HG03025 (cell line): ENCODE data around the gene COL4A4.
"Not testable (repeated sequence)": the region's sequence is repeated elsewhere in the genome, so short reads cannot be mapped to it uniquely, and the experiment has no call there.

Experiments used
- ATAC-seq: cut with Tn5 transposase; IDR thresholded peaks from one replicate; pipeline ENCODE4 v1.9.1; 2021; ENCODE audit warnings: mild to moderate bottlenecking, moderate library complexity; ENCODE audit not compliant: unreplicated experiment, low FRiP score

COL4A4 gene

DNA sequence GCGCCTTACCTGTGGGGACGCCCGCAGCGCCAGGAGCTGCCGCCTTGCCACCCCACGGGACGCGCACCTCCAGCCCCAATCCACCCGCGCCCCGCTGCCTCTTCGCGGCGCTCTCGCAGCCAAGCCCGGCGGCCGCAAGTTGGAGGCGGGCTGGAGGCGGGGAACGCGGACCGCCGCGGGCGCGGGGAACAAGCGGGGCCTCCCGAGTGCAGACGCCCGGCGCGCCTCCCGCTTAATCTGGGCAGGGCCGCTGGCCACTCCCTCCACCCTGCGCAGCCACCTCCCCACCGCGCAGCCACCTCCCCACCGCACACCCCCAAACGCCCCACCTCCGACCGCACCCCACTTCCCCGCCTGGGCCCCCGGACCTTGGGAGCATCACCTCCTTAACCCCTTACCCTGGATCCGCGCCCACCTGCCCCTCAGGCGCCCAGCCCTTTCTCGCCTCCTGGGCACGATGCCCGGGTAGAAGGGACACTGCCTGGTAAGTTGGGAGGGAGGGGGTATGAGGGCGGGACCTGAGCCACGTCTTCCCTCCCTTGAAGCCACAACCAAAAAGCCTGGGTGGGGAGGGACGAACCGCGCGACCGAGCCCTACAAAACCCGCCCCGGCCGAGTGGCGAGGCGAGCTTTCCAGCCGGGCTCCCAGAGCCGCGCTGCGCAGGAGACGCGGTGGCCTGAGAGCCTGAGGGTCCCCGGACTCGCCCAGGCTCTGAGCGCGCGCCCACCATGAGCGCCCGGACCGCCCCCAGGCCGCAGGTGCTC, at the start of gene COL4A4, which contains the start of gene COL4A3:
Gene COL4A4, minus strand, starts transcription at position 208 of the 765 bp plus-strand sequence. CDS start 16,722 bp downstream, outside the sequence.
Gene COL4A3, plus strand, starts transcription at position 627 of the 765 bp plus-strand sequence. Its CDS starts 103 bp downstream, at position 730.
- peak; percentile 62 for ATAC-seq

DNA sequence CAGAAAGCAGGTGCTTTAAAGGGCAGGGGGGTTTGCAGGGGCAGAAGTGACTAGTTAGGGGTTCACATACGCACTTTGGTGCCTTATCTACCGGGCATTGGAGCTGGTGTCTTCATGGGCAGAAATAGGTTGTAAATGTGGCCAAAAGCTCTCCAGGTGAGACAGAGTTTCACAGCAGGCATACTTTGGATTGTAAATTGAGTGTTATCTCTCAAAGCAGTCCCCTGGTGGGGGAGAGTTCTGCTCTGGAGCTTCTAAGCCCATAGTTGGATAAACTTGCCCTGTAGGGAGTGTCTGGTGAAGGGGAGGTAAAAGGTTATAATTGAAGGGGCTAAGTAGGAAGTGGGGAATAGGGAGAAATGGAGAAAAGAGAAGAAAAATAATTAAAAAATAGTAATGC, 43.6 kb upstream of the COL4A4 start:
- ATAC-seq = no peak

DNA sequence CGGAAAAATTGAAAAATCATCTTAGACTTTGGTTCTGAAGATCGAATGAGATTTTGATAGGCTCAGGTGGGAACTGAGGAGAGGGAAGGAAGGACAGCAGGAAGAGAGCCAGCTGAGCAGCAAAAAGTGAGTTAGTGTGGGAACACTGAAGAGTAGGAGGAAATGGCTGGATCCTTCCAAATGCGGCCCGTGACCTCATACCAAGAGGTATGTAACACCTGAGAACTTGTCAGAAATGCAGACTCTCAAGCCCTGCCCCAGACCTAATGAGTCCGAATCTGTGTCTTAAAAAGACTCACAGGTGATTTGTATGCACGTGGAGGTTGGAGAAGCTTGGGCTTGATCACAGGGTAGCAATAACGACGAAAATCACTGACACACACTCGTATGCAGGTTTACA, 42.4 kb upstream of the COL4A4 start:
- no peak for ATAC-seq

DNA sequence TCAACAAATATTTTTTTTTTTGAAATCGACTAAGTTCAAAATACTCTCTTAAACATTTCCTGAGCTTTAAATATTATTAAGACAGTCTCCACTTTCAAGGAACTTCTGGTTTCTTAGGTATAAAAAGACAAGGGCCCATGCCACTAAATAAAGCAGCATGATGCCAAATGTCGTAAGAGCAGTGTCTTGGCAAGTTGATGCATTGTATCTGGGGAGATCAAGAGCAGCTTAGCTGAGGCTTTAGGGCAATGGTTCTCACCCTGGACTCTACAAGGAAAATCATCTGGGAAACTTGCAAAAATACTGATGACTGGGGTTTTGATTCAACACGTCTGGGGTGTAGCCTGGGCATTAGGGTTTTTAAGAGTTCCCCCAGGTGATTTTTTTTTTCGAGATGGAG, 41.7 kb upstream of the COL4A4 start:
- no peak for ATAC-seq

DNA sequence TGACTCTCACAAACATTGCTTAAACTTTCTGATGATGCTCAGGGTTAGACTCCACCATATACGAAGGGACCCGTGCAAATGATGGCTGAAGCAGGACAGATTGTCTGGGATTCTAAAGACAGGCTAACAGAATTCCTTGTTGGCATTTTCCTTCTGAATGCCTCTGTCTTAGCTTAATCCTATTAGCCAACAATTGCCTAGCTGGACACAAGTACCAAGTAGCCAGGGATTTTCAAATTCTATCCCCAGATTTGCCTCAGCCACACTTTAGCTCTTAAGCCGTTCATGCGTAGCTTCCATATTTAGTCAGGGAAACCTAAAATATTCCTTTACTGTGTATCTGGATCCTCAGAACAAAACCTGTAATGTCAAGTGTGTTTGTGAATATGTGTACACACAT, 40.4 kb upstream of the COL4A4 start:
- no peak for ATAC-seq

DNA sequence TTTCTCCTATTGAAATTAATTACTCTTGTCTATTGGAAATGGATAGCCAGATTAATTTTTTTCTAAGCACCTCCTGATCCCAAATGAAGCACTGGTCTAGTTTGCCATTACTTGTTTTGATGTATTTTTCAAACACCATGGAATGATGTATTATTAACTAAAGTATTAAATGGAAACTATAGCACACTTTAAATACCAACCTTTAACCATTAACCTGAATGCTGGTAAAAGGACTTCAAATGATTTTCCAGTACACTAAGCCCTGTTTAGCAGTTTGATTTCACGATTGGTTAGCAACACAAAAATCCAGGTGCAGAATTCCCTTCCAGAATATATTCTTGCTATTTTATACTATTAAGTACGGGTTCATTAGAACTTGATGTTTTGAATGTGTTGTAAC, 37.8 kb upstream of the COL4A4 start:
- ATAC-seq = no peak

DNA sequence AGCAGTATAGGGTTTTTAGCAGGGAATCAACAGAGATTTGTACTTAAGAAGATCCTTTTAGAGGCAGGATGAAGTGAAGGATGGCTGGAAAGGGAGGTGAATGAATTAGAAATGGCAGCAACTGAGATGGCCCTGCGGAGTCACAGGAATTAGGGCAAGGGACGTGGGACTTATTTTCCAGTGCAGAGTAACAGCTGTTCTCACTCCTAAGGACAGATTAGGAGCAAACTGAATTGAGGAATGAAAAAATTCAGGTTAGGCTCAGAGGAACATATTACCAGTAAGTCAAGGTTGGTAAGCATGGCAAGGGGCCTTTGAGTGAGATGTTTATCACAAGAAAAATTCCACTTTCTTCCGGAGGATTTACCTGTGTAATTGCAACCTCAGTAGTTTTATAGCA, 34.9 kb upstream of the COL4A4 start:
- ATAC-seq = no peak

DNA sequence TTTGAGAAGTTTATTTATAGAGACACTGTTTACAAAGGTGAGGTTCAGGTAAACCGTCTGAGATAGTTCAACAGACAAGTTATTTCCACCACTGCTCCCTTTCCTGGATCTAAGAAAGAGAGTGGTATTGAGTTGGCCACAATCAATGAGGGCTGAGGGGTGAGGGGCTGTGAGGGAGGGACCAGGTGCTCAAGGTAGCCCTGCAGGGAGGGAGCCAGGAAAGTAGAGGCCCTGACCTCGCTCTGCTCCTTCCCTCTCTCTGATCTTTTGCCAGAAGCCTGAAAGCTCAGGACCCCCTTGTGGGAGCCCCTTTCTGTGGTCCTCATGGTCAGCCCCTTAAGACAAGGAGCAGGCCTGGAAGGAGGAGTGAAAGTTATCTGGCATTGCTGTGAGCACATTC, 30.2 kb upstream of the COL4A4 start:
- no peak for ATAC-seq

DNA sequence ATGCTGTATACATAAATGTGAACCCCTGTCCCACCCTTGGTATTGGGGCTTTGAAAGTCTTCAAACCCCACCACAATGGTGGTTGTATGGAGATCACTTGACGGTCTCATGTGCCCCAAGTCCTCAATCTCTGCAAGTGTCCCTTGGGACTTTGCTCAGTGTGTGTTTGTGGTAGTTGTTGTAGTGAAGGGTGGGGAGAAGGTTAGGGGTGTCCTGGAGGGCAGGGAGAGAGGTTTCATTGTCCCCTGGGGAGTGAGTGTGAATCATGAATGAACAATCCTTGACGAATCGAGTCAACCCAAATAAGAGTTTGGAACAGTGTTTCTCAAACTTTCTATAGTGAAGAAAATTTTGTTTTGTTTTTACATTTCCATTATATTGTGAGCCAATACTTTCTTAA, 28.5 kb upstream of the COL4A4 start:
- no peak for ATAC-seq

DNA sequence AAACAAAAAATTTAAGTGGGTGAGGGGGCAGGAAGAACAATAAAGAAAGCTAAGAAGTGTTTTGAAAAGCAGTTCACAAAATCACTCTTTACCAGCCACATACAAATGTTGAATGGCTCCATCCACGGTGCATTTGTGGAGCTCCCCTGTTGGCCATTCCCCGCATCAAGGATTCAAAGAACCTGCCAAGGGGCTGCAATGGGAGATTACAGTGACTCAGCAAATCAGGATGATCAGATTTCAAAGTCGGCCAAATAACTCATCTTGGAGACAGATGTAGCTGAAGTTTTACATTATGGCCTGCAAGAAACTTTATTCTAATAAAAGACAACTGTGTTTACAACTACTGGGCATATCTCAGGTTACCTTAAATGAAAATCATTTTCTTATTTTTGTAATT, 27.4 kb upstream of the COL4A4 start:
- ATAC-seq = no peak

DNA sequence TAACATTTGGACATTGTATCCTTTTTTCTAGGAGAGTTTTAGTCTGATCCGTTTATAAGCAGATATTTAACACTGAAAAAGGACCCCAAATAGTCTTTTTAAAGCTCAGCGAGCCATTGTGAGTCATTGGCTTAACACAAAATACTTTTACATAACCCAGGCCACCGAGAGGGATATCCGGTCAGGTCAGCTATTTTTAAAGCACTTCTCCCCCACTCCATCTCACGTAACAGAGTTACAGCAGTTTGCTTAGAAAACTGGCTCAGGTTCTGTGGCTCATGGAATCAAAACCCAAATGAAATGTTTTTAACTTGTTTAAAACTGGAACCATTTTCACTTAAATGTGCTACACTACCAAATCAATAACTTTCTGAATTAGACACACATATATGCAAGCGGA, 24.3 kb upstream of the COL4A4 start:
- no peak for ATAC-seq

DNA sequence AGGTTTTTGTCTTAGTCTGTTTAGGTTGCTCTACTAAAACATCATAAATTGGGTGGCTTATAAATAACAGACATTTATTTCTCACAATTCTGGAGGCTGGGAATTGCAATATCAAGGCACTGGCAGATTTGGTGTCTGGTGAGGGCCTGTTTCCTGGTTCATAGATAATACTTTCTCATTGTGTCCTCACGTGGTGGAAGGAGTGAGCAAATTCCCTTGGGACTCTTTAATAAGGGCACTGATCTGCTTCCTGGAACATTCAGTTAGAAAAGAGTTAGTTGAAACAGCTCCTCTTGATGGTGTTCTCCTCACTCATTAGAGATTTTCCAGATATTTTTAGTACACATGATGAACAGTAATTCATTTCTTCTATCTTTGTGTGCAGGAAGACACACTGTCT, 22.7 kb upstream of the COL4A4 start:
- ATAC-seq = no peak

DNA sequence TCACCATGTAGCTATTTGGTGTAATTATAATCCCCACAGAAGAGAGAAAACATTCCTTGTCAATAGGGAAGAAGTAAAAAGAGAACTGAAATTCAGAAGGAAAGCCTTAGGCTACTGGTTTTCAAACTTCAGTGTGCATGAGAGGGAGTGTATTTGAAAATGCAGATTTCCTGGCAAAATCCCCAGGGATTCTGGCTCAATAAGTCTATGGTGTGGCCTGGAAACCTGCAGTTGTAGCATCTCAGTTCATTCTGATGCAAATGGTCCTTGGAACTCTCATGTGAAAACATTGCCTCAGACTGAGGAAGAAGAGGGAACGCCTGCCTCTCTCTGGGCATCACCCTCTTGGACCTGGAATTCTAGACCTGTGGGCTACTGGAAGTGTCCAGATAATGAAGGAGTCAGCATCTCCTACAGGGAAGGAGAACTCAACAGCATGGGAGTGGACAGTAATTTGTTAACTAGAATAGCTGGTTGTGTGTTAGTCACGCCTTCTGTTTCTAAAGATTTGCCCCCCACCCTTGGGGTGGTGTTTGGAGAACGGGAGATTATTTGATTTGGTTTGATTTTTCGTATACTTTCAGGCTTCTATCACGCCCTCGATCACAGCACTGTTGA, 21.7 kb upstream of the COL4A4 start:
- ATAC-seq = no peak

DNA sequence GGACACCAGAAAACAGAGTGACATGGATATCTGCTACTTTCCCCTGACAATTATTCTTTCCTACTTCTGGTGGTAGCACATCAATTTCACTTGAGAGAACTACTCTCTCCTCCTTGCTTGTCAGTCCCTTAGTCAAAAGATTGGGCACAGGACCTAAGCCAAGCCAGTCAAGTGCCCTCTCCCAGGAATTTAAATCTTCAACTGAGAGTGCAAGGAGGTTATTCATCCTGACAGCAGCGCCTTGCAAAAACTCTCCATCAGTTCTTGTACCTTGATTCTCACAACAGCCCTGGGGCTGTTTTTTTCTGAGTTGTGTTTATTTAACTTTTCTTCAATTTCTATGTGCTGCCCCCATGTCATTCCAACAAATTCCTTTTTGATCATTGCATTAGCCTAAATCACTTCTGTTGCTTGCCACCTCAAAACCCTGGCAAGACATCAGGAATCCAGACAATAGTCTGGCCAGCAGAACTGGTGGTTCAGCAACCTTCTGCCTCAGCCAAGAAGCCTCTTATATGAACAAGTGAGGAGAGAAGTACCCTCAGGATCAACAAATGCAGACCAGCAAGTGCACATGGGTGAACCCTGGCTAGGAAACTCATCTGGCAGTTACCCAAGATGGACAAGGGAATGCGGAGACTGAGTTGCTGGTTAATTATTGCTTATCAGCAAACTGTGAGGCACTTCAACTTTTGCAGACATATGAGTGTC, 19.8 kb upstream of the COL4A4 start:
- no peak for ATAC-seq

DNA sequence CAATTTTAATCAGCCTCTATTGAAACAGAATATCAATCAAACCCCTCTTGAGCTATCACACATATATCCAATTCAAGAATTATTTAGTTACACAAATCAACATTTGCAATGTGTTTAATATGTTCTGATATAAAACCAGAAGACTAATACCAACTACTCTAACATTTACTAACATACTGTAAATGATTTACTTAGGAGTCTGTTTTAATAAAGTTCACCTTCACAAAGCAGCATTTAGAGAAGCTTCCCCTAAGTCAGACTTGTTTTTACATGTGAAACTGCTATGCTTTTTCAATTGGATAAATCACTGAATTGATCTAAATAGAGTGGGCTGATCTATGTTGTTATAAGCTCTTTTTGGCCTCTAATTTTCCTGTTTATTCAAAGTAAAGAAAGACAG, 18.8 kb upstream of the COL4A4 start:
- ATAC-seq = no peak

DNA sequence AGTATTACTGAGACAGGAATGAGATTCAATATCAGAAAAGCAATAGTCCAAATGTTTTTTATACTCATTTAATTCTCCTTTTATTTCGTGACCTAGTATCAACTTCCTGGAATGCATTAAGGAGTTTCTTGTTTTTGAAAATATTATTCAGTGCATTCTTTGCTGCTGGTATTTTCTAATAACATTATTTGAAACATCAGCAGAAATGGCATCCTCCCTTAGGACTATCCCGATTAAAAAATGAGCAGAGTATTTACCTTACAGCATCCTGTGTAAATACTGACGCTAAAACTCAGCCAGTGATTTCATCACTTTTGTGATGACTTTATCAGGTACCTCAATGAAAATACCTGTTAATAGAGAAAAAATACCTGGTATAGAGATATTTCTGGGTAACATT, 16.8 kb upstream of the COL4A4 start:
- no peak for ATAC-seq

DNA sequence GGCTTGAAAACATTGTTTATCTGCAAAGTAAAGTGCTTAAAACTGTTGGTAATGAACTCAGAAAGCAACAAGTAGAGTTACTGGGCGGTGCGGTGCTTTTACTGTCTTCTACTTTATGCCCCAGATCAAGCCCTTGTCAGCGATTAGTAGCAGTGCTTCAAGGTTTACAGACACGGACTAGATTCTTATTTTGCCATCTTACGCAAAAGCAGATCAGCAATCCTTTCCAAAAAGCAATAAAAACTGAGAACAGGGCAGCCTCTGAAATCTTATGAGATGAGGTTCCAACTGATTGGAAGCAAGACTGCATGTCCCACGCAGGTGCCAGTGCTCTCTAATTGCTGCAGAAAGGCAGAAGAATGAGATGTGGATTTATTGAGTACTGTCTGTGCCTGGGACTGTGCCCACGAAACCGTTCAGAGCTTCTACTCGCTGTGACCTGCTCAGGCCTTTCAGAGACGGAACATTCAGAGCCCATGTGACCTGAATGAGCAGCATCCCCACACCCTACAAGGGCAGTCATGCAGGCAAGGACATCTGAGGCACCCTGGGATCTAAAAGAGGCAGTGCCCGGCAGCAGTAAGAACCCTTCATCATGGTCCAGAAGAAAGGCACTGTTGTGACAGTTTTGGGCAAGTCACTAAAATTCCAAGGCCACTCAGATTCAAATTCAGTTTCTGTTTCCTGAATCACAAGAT, 16.1 kb upstream of the COL4A4 start:
- ATAC-seq = no peak

DNA sequence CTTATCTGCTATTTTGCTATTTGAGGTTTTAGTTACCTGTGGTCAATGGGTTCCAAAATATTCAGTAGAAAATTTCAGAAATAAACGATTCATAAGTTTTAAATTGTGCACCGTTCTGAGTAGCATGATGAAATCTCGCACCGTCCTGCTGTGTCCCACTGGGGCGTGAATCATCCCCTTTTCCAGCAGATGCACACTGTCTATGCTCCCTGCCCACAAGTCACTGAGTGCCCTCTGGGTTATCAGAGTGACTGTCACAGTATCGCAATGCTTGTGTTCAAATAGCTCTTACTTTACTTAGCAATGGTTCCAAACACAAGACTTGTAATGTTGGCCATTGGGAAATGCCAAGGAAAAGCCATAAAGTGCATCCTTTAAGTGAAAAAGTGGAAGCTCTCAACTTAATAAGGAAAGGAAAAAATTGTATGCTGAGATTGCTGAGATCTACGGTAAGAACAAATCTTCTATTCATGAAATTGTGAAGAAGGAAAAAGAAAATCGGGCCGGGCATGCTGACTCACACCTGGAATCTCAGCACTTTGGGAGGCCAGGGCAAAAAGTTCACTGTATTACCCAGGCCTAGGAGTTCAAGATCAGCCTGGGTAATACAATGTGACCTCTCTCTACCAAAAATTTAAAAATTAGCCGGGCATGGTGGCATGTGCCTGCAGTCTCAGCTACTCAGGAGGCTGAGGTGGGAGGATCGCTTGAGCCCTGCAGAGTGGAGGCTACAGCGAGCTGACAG, 13.8 kb upstream of the COL4A4 start:
- no peak for ATAC-seq

DNA sequence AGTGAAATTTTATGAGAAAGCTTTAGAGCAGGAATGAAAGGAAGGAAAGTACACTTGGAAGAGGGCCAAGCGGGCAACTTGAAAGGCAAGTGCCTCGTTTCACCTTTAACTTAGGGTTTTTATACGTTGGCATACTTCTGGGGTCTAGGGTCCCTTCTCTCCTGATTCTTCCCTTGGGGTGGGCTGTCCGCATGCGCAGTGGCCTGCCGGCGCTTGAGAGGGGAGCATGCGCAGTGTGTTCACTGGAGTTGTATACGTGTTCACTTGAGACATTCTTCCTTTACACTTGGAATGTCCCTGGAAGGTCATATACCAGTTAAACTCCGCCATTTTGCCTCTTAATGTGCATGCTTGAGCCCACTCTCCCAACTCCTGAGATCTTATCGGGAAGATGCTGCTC, 7.8 kb upstream of the COL4A4 start:
- ATAC-seq = not testable (repeated sequence)

DNA sequence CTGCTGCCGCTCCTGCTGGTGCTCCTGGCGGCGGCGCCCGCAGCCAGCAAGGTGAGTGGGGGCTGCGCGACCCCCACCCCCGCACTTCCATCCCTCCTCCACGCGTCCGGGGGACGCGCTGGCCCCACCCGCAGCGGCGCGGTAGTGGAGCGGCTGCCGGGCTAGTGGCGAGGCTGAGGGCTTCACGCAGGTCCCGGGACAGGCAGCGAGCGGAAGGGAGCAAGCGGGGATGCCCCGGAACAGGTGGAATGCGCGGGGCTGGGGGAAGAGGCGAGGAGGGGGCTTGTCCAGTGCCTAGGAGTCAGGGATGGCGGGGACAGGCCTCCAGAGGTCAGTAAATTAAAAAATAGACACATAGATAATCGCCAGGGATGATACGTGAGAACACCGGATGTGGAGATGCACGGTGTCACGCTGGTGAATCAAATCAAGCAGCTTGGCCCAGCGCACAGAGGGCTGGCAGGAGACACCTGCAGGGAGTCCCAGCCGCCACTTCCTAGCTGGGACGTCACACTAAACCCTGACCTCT, 822 bp upstream of the COL4A4 start:
- ATAC-seq = peak; percentile 52
